COLO829 (cell line): ENCODE results near the gene ANKRD23.
"Not testable (repeated sequence)": the region's sequence is repeated elsewhere in the genome, so short reads cannot be mapped to it uniquely, and the experiment has no call there.

Experiments used
- DNase-seq: peaks from one replicate; pipeline ENCODE4 v3.0.0; 2012; ENCODE audit warnings: low spot score

ANKRD23 gene

GRCh38 chr2:96863056-96863455 is 19.2 kb upstream of the ANKRD23 start:
- not testable (repeated sequence) for DNase-seq

GRCh38 chr2:96861074-96861473 is 17.3 kb upstream of the ANKRD23 start:
- no peak for DNase-seq

- DNase-seq: no peak
Measured at GRCh38 chr2:96860065-96861029, 16.5 kb upstream of the ANKRD23 start.

- no peak for DNase-seq
Measured at GRCh38 chr2:96859681-96860064, 15.9 kb upstream of the ANKRD23 start.

GRCh38 chr2:96859099-96859649 is 15.4 kb upstream of the ANKRD23 start:
- DNase-seq: no peak

GRCh38 chr2:96857667-96858372 is 14.0 kb upstream of the ANKRD23 start, which contains the start of gene ANKRD39:
Gene ANKRD39 (minus strand): TSS chr2:96858016. CDS start chr2:96857987, 29 bp downstream.
- DNase-seq: peak; percentile 97

- no peak for DNase-seq
Measured at GRCh38 chr2:96856776-96857666, 13.2 kb upstream of the ANKRD23 start.

GRCh38 chr2:96853321-96853720 is 9.5 kb upstream of the ANKRD23 start:
- DNase-seq: no peak

- no peak for DNase-seq
Measured at GRCh38 chr2:96852667-96853066, 8.8 kb upstream of the ANKRD23 start.

- DNase-seq: no peak
Measured at GRCh38 chr2:96848264-96848663, 4.4 kb upstream of the ANKRD23 start.

- no peak for DNase-seq
Measured at GRCh38 chr2:96847586-96847985, 3.8 kb upstream of the ANKRD23 start.

GRCh38 chr2:96846825-96847224 is 3.0 kb upstream of the ANKRD23 start:
- DNase-seq: no peak

DNA sequence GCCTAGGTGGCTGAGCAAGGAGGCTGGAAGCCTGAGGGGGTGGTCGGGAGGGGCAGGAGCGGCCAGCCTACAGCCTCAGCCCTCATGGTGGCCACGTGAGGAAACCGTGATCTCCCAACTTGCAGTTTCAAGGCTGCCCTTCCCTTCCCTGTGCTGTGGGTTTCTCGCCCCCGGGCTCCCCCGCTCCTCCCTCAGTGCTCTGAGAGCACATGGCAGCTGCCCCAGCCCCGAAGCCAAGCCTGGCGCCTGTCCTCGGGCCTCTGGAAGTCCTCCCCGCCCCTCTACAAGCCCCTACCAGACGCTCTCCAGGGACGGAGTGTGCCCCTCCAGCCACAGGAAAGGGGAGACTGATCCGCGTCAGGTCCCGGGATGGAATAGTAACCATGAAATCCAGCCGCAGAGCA is 586 bp upstream of the ANKRD23 start:
- no peak for DNase-seq

DNA sequence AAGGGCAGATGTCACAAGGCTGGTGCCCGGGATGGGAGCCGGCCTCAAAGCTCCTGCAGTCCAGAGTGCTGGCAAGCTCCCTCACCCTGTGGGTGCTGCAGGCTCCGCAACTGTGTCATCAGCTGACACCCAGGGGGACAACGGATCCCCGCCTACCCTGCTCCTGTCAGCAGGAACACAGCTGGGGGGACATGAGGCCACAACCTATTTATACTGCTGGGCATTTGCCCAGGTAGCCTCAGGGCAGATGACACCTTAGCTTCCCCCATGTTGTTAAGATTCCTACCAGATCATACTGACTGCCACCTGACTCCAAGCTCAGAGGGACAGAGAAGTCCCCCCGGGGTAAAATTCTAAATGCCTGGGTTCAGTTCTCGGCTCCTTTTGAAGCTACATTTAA is 1.2 kb downstream of the ANKRD23 start:
- no peak for DNase-seq

GRCh38 chr2:96841701-96842495 is 1.9 kb downstream of the ANKRD23 start:
- DNase-seq: no peak

DNA sequence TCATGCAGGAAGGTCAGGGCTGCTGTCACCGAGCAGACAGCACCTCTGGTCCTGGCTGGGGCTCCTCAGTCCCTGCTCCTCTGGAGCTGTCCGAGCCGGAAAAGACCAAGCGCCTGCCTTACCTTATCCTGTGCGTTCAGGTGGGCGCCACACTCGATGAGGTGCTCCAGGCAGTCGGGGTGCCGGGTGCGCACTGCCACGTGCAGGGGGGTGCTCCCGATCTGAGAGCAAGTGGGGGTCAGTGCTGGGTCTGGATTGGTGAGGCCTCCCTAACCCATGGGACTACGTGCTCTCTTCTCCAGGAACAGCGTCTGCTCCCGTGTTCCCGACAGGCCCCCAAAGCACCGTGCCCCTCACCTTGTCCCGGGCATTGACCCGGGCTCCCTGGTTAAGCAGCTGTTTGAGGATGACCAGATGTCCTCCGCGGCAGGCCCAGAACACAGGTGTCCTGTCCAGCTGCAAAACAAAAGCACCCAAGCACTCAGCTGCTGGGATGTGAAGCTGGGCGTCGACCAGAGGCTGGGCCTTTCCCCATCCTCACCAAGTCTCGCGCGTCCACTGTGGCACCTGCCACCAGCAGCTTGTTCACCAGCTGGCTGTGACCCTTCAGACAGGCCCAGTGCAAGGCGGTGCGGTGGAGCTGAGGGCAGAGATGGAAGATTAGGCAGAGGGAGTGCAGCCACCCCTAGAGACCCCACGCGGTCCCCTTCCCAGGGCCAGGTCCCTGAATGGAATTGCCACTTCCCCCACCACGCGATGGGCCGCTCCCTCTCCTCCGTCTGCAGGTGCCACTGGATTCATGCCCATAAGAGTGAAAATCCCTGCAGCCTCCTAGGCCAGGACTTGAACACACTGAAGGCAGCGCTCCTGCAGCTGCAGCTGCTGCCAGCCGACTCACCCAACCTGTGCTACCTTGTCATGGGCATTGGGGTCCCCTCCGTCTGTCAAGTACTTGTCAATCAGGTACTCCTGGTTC is 3.7 kb downstream of the ANKRD23 start:
- no peak for DNase-seq

GRCh38 chr2:96839293-96839874 is 4.4 kb downstream of the ANKRD23 start:
- no peak for DNase-seq

GRCh38 chr2:96838345-96839292 is 5.2 kb downstream of the ANKRD23 start:
- DNase-seq: no peak
